Activated naive CD4-positive, alpha-beta T cell treated with anti-CD3 and anti-CD28 coated beads for 36 hours (primary cell): ENCODE results near the gene HHIPL2. TPM values are rescaled to one million over a fixed set of nuclear protein-coding genes. Genes with fewer than 3 reads are reported as not detected.
A peak's percentile ranks its signal among the peaks of the same experiment; 100 is the strongest.

ENCODE experiments used
- CTCF ChIA-PET: fragments of 350-600 bp; sonication (Branson Sonifier 250); formaldehyde crosslinking; loops from one replicate; lab custom pipeline; 2021; ENCODE audit warnings: antibody characterized with exemption; lab: Charles Lee
- DNase-seq: peaks from one replicate; pipeline ENCODE4 v3.0.0-alpha.2; 2020
- H3K27ac Mint-ChIP-seq: one replicate; pipeline ENCODE4 v1.8.0; 2021; ENCODE audit warnings: mild to moderate bottlenecking, mixed read lengths
- H3K27me3 Mint-ChIP-seq: one replicate; pipeline ENCODE4 v1.8.0; 2021; ENCODE audit warnings: low read depth, mixed read lengths
- H3K36me3 Mint-ChIP-seq: one replicate; pipeline ENCODE4 v1.8.0; 2021; ENCODE audit warnings: low read depth, mixed read lengths
- H3K4me1 Mint-ChIP-seq: one replicate; pipeline ENCODE4 v1.8.0; 2021; ENCODE audit warnings: low read depth, mixed read lengths
- H3K4me3 Mint-ChIP-seq: one replicate; pipeline ENCODE4 v1.8.0; 2021; ENCODE audit warnings: mild to moderate bottlenecking, moderate library complexity, mixed read lengths
- H3K9me3 Mint-ChIP-seq: one replicate; pipeline ENCODE4 v1.8.0; 2021; ENCODE audit warnings: mixed read lengths
- intact Hi-C: fragments of 100-400 bp; cut with micrococcal nuclease; formaldehyde crosslinking; loops from one replicate; pipeline ENCODE4 v1.15.1; 2023
- total RNA-seq, 2 experiments: library from RNA; stranded (reverse); gene quantifications; one replicate each; pipeline ENCODE4 v1.2.3, GENCODE V29; 2021

Gene HHIPL2
- total RNA-seq = under 1 TPM; 0.12 to 0.30 TPM

DNA sequence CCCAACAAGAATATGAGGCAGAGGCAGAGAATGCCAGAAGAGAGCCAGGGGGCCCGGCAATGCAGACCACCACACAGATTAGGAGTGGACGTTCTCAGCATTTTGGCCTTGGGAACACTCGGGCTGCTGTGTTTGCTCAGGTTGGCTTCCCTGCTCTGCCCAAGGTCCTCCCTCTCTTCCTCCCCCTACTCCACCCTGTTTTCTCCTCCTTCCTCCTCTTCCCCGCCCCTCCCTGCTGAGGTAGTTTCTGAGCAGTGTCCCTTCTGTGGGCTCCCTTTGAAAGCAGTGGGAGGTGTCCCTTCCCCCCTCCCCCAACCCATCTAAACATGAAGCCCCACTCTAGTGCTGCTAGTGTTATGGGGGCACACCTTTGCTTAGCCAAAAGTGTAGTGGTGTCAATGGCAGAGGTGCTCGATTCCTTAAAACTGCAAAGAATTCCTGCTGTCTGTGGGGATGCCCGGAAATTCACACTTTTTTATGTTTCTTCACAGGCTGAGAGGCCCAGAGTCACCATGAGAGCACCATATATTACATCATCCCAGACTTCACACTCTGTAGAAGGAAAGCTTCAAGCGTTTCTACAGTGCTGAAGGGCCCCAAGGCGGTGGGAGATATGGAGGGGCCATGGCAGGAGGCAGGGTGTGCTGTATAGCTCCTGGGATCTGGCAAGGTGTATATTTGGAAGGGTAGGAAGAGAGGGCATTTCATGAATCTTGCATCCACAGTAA, at the start of gene HHIPL2:
Gene HHIPL2, minus strand, starts transcription at position 161 of the 728 bp plus-strand sequence. Its CDS starts 60 bp downstream, at position 101.
- Mint-ChIP-seq H3K27ac (no peak within 1 kb of the TSS), H3K27me3 (peaks cover 24% of the 10 kb centered on the region), H3K9me3 (no peaks in the 10 kb centered on the region), H3K4me3 (no peak within 1 kb of the TSS), H3K36me3 (peaks cover 1% of the 10 kb centered on the region), H3K4me1 (no peaks in the 10 kb centered on the region)
- no peak for DNase-seq
- intact Hi-C loops = no loop called here
- CTCF ChIA-PET = no interaction called here

- no peaks in the 10 kb centered on the region for H3K27me3 Mint-ChIP-seq
- no peaks in the 10 kb centered on the region for H3K9me3 Mint-ChIP-seq
- CTCF ChIA-PET = no interaction called here
- no peak for DNase-seq
- H3K4me3 Mint-ChIP-seq = no peak overlapping the region
- H3K4me1 Mint-ChIP-seq = peaks cover 5% of the 10 kb centered on the region
- H3K36me3 Mint-ChIP-seq = no peaks in the 10 kb centered on the region
- intact Hi-C loops = no loop called here
- no peak overlapping the region for H3K27ac Mint-ChIP-seq
Measured at GRCh38 chr1:222596696-222597095, 48.8 kb upstream of the HHIPL2 start.

- no peak overlapping the region for H3K27ac Mint-ChIP-seq
- H3K9me3 Mint-ChIP-seq = no peaks in the 10 kb centered on the region
- no peak overlapping the region for H3K4me3 Mint-ChIP-seq
- intact Hi-C loops = no loop called here
- H3K4me1 Mint-ChIP-seq = peaks cover 11% of the 10 kb centered on the region
- no peaks in the 10 kb centered on the region for H3K27me3 Mint-ChIP-seq
- CTCF ChIA-PET = no interaction called here
- no peaks in the 10 kb centered on the region for H3K36me3 Mint-ChIP-seq
- no peak for DNase-seq
Measured at GRCh38 chr1:222594789-222595188, 46.9 kb upstream of the HHIPL2 start.

- no peak for DNase-seq
- CTCF ChIA-PET = interaction anchor here (0.7 kb wide), 1 partner anchor 51 kb away, joined by 3 read pairs; no protein-coding TSS in a partner anchor
- Mint-ChIP-seq H3K4me3 (no peak overlapping the region), H3K4me1 (peaks cover 31% of the 10 kb centered on the region), H3K27ac (no peak overlapping the region), H3K36me3 (peaks cover 11% of the 10 kb centered on the region), H3K27me3 (no peaks in the 10 kb centered on the region), H3K9me3 (no peaks in the 10 kb centered on the region)
- intact Hi-C loops = no loop called here
Measured at GRCh38 chr1:222592171-222592570, 44.3 kb upstream of the HHIPL2 start.

DNA sequence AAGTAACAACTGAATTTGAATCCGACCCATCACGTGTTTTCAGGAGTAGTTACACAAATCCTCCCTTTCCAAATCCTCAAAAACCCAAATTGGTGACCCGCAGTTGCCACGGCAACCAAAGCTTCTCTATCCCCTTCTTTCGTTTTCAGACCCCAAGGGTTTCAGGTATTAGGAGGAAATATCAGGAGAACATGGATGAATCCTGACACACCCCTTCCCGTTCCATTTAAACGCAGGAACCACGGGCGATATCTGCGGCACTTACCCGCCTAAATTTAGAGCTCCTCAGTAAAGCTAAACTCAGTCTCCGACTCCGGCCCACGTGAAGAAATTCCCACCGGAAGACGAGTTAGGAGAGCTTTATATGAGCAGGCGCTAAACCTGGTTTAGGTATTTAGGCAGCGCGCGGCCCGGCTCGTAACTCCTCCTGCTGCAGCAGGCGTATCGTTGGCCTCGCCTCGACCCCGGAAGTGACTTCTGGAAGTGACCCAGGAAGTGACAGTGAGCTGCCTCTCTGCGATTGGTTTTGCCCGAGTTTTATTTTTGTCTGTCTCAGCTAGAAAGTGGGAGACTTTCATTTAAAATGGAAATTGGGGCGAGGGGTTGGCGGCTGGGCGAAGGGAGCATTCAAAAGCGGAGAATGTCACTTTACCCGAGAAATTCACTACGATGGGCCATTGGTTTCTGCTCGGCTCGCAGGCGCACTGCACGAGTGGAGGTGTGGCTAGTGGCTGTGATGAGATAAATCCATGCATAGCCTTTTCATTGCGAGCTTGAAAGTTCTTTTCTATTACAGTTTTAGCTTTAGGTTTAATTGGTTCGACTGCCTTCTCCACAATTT, 41.8 kb upstream of the HHIPL2 start, which contains the start of gene TAF1A:
Gene TAF1A, minus strand, starts transcription at position 472 of the 841 bp plus-strand sequence.
- intact Hi-C loops = loop anchor here (1.0 to 10.0 kb wide), 6 partner anchors 28 to 225 kb away; partner anchors contain the start of gene DISP1
- peaks cover 21% of the 10 kb centered on the region for H3K36me3 Mint-ChIP-seq
- H3K4me1 Mint-ChIP-seq = peaks cover 47% of the 10 kb centered on the region
- peak within 1 kb of the TSS; percentile 99 for H3K4me3 Mint-ChIP-seq
- CTCF ChIA-PET = interaction anchor here (0.9 to 2.2 kb wide), 5 partner anchors 9 to 125 kb away, joined by 3 to 7 read pairs (median 4); no protein-coding TSS in a partner anchor
- H3K27ac Mint-ChIP-seq = peak within 1 kb of the TSS; percentile 97
- no peaks in the 10 kb centered on the region for H3K27me3 Mint-ChIP-seq
- peak; percentile 93 for DNase-seq
- H3K9me3 Mint-ChIP-seq = no peaks in the 10 kb centered on the region

GRCh38 chr1:222588135-222588534, 40.2 kb upstream of the HHIPL2 start:
- CTCF ChIA-PET = interaction anchor here (1.0 kb wide), 1 partner anchor 47 kb away, joined by 3 read pairs; no protein-coding TSS in a partner anchor
- Mint-ChIP-seq H3K4me3 (peak overlapping the region; percentile 17), H3K36me3 (peaks cover 24% of the 10 kb centered on the region)

DNA sequence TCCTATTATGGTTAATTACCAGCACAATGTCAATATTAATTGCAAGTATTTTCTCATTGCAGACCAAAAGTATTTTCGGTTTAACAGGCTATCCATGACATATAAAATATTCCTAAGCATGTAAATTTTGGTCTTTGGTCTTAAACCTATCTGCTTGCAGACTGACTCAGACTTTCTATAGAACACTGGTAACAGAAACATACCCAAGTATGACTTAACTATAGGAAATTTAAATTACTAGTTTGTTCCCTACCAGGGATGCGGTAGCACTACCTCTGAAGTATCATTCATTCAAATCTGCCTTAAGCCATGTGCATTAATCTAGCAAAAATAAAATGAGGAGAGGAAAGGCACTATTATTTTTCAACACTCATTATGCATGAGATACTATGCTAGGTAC, 38.9 kb upstream of the HHIPL2 start:
- CTCF ChIA-PET = interaction anchor here (2.4 kb wide), 1 partner anchor 47 kb away, joined by 10 read pairs; no protein-coding TSS in a partner anchor
- Mint-ChIP-seq H3K27me3 (no peaks in the 10 kb centered on the region), H3K27ac (no peak overlapping the region), H3K4me1 (peaks cover 57% of the 10 kb centered on the region), H3K9me3 (no peaks in the 10 kb centered on the region), H3K4me3 (no peak overlapping the region), H3K36me3 (peaks cover 35% of the 10 kb centered on the region)
- DNase-seq = no peak
- intact Hi-C loops = loop anchor here (10.0 kb wide), 1 partner anchor 228 kb away; the partner anchor contains the start of gene DISP1

More at GRCh38 chr1:222588135-222588534, 40.2 kb upstream of the HHIPL2 start:
- H3K9me3 Mint-ChIP-seq = no peaks in the 10 kb centered on the region
- H3K4me1 Mint-ChIP-seq = peaks cover 48% of the 10 kb centered on the region
- peak overlapping the region; percentile 19 for H3K27ac Mint-ChIP-seq
- intact Hi-C loops = loop anchor here (10.0 kb wide), 1 partner anchor 227 kb away; the partner anchor contains the start of gene DISP1
- no peak for DNase-seq
- H3K27me3 Mint-ChIP-seq = no peaks in the 10 kb centered on the region

GRCh38 chr1:222583079-222583478, 35.2 kb upstream of the HHIPL2 start:
- Mint-ChIP-seq H3K27ac (no peak overlapping the region), H3K36me3 (peaks cover 50% of the 10 kb centered on the region), H3K4me1 (peaks cover 37% of the 10 kb centered on the region), H3K9me3 (no peaks in the 10 kb centered on the region), H3K27me3 (no peaks in the 10 kb centered on the region), H3K4me3 (no peak overlapping the region)
- DNase-seq = no peak
- CTCF ChIA-PET = no interaction called here
- intact Hi-C loops = loop anchor here (10.0 kb wide), 1 partner anchor 232 kb away; the partner anchor contains the start of gene DISP1

GRCh38 chr1:222582099-222582774, 34.3 kb upstream of the HHIPL2 start:
- intact Hi-C loops = loop anchor here (10.0 kb wide), 1 partner anchor 233 kb away; the partner anchor contains the start of gene DISP1
- no peak overlapping the region for H3K27ac Mint-ChIP-seq
- CTCF ChIA-PET = no interaction called here
- peaks cover 30% of the 10 kb centered on the region for H3K4me1 Mint-ChIP-seq
- H3K36me3 Mint-ChIP-seq = peaks cover 51% of the 10 kb centered on the region
- DNase-seq = no peak
- H3K4me3 Mint-ChIP-seq = no peak overlapping the region
- H3K9me3 Mint-ChIP-seq = no peaks in the 10 kb centered on the region
- no peaks in the 10 kb centered on the region for H3K27me3 Mint-ChIP-seq

- Mint-ChIP-seq H3K4me1 (peaks cover 14% of the 10 kb centered on the region), H3K27me3 (no peaks in the 10 kb centered on the region), H3K9me3 (no peaks in the 10 kb centered on the region), H3K36me3 (peaks cover 59% of the 10 kb centered on the region), H3K27ac (no peak overlapping the region), H3K4me3 (no peak overlapping the region)
- DNase-seq = no peak
- intact Hi-C loops = no loop called here
- CTCF ChIA-PET = no interaction called here
Measured at GRCh38 chr1:222579316-222579715, 31.4 kb upstream of the HHIPL2 start.

DNA sequence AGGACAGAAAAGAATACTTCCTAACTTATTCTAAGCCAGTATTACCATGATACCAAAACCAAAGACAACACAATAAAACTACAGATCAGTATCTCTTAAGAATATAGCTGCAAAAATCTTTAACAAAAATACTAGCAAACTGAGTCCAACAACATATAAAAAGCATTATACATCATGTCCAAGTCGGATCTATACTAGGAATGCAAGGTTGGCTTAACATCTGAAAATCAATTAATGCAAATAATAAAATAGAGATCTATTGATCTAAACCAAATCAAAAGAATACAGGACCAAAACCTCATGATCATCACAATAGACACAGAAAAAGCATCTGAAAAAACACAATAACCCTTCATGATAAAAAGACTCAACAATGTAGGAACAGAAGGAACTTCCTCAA, 22.9 kb upstream of the HHIPL2 start:
- Mint-ChIP-seq H3K27ac (no peak overlapping the region), H3K4me3 (no peak overlapping the region), H3K9me3 (no peaks in the 10 kb centered on the region), H3K4me1 (peaks cover 6% of the 10 kb centered on the region), H3K27me3 (no peaks in the 10 kb centered on the region), H3K36me3 (peaks cover 57% of the 10 kb centered on the region)
- intact Hi-C loops = no loop called here
- no peak for DNase-seq
- CTCF ChIA-PET = no interaction called here
